ENCODE measurements around the gene CNTNAP2.

GRCh38 chr7:148445260-148446044 lies 2328.9 kb downstream of the CNTNAP2 start:
- no peak for TF ChIP-seq CTCF (IDR thresholded peaks at IDR 0.05)
- no peak for TF ChIP-seq POLR2A (IDR thresholded peaks at IDR 0.05)

Data from lower leg skin (tissue), 3 donors.